ENCODE results near the gene AUTS2.

AUTS2 gene

GRCh38 chr7:70313687-70314086, 715.4 kb downstream of the AUTS2 start:
- DNase-seq (ENCODE audit: low read depth), result no peak

- DNase-seq (ENCODE audit: low read depth), result no peak
Observed at GRCh38 chr7:70314221-70314620, 715.9 kb downstream of the AUTS2 start.

- peak; percentile 7 for DNase-seq (ENCODE audit: low read depth)
Observed at GRCh38 chr7:70316745-70317144, 718.5 kb downstream of the AUTS2 start.

GRCh38 chr7:70317356-70317755, 719.1 kb downstream of the AUTS2 start:
- DNase-seq (ENCODE audit: low read depth), result no peak

- no peak for DNase-seq (ENCODE audit: low read depth)
Observed at GRCh38 chr7:70318511-70318910, 720.2 kb downstream of the AUTS2 start.

- no peak for DNase-seq (ENCODE audit: low read depth)
Observed at GRCh38 chr7:70319057-70319456, 720.8 kb downstream of the AUTS2 start.

- no peak for DNase-seq (ENCODE audit: low read depth)
Observed at GRCh38 chr7:70321016-70321590, 722.8 kb downstream of the AUTS2 start.

- no peak for DNase-seq (ENCODE audit: low read depth)
Observed at GRCh38 chr7:70322856-70323255, 724.6 kb downstream of the AUTS2 start.

GRCh38 chr7:70325509-70326101, 727.3 kb downstream of the AUTS2 start:
- DNase-seq (ENCODE audit: low read depth), result no peak

- DNase-seq (ENCODE audit: low read depth), result no peak
Observed at GRCh38 chr7:70334295-70334694, 736.0 kb downstream of the AUTS2 start.

- DNase-seq (ENCODE audit: low read depth), result no peak
Observed at GRCh38 chr7:70334871-70335270, 736.6 kb downstream of the AUTS2 start.

- DNase-seq (ENCODE audit: low read depth), result no peak
Observed at GRCh38 chr7:70336536-70336935, 738.3 kb downstream of the AUTS2 start.

GRCh38 chr7:70338015-70338414, 739.7 kb downstream of the AUTS2 start:
- no peak for DNase-seq (ENCODE audit: low read depth)

GRCh38 chr7:70340236-70340635, 742.0 kb downstream of the AUTS2 start:
- no peak for DNase-seq (ENCODE audit: low read depth)

GRCh38 chr7:70341446-70341845, 743.2 kb downstream of the AUTS2 start:
- no peak for DNase-seq (ENCODE audit: low read depth)

GRCh38 chr7:70343519-70343918, 745.2 kb downstream of the AUTS2 start:
- DNase-seq (ENCODE audit: low read depth), result no peak

GRCh38 chr7:70344726-70345125, 746.5 kb downstream of the AUTS2 start:
- no peak for DNase-seq (ENCODE audit: low read depth)

- no peak for DNase-seq (ENCODE audit: low read depth)
Observed at GRCh38 chr7:70346844-70347462, 748.7 kb downstream of the AUTS2 start.

GRCh38 chr7:70347463-70348254, 749.4 kb downstream of the AUTS2 start:
- no peak for DNase-seq (ENCODE audit: low read depth)

- DNase-seq (ENCODE audit: low read depth), result no peak
Observed at GRCh38 chr7:70349031-70349430, 750.8 kb downstream of the AUTS2 start.

GRCh38 chr7:70349819-70350218, 751.5 kb downstream of the AUTS2 start:
- no peak for DNase-seq (ENCODE audit: low read depth)

GRCh38 chr7:70352088-70352487, 753.8 kb downstream of the AUTS2 start:
- DNase-seq (ENCODE audit: low read depth), result no peak

GRCh38 chr7:70352906-70353305, 754.6 kb downstream of the AUTS2 start:
- DNase-seq (ENCODE audit: low read depth), result no peak
